Endodermal cell (in vitro differentiated cells): Measurements from ENCODE around the gene SLC25A47. TPM values are rescaled to one million over a fixed set of nuclear protein-coding genes. Genes with fewer than 3 reads are reported as not detected.
A peak's percentile ranks its signal among the peaks of the same experiment; 100 is the strongest.

Experiments
- DNase-seq: peaks from one replicate; pipeline ENCODE4 v3.0.0-alpha.2; 2017
- H3K27ac ChIP-seq: 2 replicates; pipeline ENCODE4 v1.5.1; 2013; ENCODE audit warnings: mild to moderate bottlenecking, low read depth, low read length, moderate library complexity
- H3K27me3 ChIP-seq: 2 replicates; pipeline ENCODE4 v1.6.1; 2013; ENCODE audit warnings: mild to moderate bottlenecking, low read length, moderate library complexity; ENCODE audit not compliant: insufficient read depth, control insufficient read depth, poor library complexity, severe bottlenecking
- H3K36me3 ChIP-seq: 2 replicates; pipeline ENCODE4 v1.7.0; 2013; ENCODE audit warnings: mild to moderate bottlenecking, low read length, moderate library complexity; ENCODE audit not compliant: control insufficient read depth, insufficient read depth
- H3K4me1 ChIP-seq: one replicate; pipeline ENCODE4 v1.7.0; 2013; ENCODE audit warnings: low read length; ENCODE audit not compliant: control insufficient read depth, insufficient read depth
- H3K4me3 ChIP-seq: 2 replicates; pipeline ENCODE4 v1.5.1; 2013; ENCODE audit warnings: mild to moderate bottlenecking, low read length, moderate library complexity
- H3K9ac ChIP-seq: 2 replicates; pipeline ENCODE4 v1.6.1; 2013; ENCODE audit warnings: mild to moderate bottlenecking, low read length, moderate library complexity; ENCODE audit not compliant: poor library complexity, severe bottlenecking; ENCODE audit errors: extremely low read depth
- H3K9me3 ChIP-seq: 2 replicates; pipeline ENCODE4 v1.6.1; 2013; ENCODE audit warnings: mild to moderate bottlenecking, low read length, moderate library complexity; ENCODE audit not compliant: control insufficient read depth
- H3K27ac Mint-ChIP-seq: 2 replicates; pipeline ENCODE4 v1.8.0; 2020; ENCODE audit warnings: mixed read lengths
- H3K27me3 Mint-ChIP-seq: 2 replicates; pipeline ENCODE4 v1.8.0; 2021; ENCODE audit warnings: mild to moderate bottlenecking, mixed read lengths; ENCODE audit not compliant: insufficient read depth
- H3K36me3 Mint-ChIP-seq: 2 replicates; pipeline ENCODE4 v1.8.0; 2020; ENCODE audit warnings: low read depth, mixed read lengths
- H3K4me1 Mint-ChIP-seq: 2 replicates; pipeline ENCODE4 v1.8.0; 2020; ENCODE audit warnings: mixed read lengths
- H3K4me3 Mint-ChIP-seq: 2 replicates; pipeline ENCODE4 v1.8.0; 2020; ENCODE audit warnings: mild to moderate bottlenecking, moderate library complexity, mixed read lengths
- H3K9me3 Mint-ChIP-seq: 2 replicates; pipeline ENCODE4 v1.8.0; 2020; ENCODE audit warnings: mild to moderate bottlenecking, mixed read lengths
- WGBS, 2 experiments: methylation state at CpG; one replicate each; pipeline versions ENCODE4 v1.1.5 to v1.1.7; 2013; ENCODE audit warnings: missing lambda C conversion rate in 2 of 2, mixed read lengths in 1 of 2; ENCODE audit not compliant: insufficient coverage in 1 of 2, insufficient read length in 1 of 2; 5-methylcytosine and 5-hydroxymethylcytosine counted together
- total RNA-seq, 2 donors: library from RNA; stranded (reverse); fragmentation: NEBNext Ultra II Directional in 1 of 2; extraction: Animal tissue kit (Norgen Biotek cat#: 25700) in 1 of 2; gene quantifications; 2 replicates in 1 of 2; 3 replicates in 1 of 2; pipeline ENCODE4 v1.2.1, GENCODE V29; 2021
- TF ChIP-seq, protein P1 (sequence below): fragments of 200-600 bp; sonication (generic); conservative IDR thresholded peaks from 2 replicates; pipeline ENCODE4 v1.5.0; 2021; ENCODE audit warnings: antibody characterized with exemption, mild to moderate bottlenecking

SLC25A47 gene
- total RNA-seq, 2 donors from 2014 or later = not detected

DNA sequence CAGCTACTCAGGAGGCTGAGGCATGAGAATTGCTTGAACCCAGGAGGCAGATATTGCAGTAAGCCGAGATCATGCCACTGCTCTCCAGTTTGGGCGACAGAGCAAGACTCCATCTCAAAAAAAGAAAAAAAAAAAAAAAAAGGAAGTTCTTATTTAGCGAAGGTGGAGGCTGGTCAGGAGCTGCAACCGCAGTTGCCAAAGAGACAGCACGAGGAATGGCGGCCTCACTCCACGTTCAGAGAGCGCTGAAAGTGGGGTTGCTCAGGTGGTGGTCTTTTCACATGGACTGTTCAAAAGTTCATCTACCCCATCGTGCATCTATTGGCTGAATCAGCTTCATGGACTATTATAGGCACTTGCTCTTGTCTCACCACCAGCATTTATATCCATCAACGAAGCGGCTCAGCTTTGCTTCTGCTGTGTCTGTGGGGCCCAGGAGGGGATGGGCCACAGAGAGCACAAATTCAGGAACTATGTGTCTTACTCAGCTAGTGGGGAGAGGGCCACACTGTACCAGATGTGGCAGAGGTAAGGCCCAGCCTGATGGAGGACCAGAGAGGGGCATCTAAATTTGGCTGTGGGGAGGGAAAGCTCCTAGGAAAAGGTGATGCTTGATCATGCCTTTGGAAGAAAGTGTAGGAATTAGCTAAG, 27.3 kb downstream of the SLC25A47 start:
- Mint-ChIP-seq H3K9me3 (peaks cover 2% of the 10 kb centered on the region), H3K27ac (peak overlapping the region; percentile 1), H3K4me1 (peaks cover 32% of the 10 kb centered on the region), H3K27me3 (no peaks in the 10 kb centered on the region), H3K36me3 (peaks cover 69% of the 10 kb centered on the region), H3K4me3 (no peak overlapping the region)
- 95 to 98% methylated on average over 8 to 11 of the region's 11 CpGs for WGBS, 2 experiments
- no peak overlapping the region for H3K27ac ChIP-seq
- H3K36me3 ChIP-seq = peaks cover 93% of the 10 kb centered on the region
- DNase-seq = no peak
- H3K9ac ChIP-seq = no peak overlapping the region
- TF ChIP-seq, protein P1, sequence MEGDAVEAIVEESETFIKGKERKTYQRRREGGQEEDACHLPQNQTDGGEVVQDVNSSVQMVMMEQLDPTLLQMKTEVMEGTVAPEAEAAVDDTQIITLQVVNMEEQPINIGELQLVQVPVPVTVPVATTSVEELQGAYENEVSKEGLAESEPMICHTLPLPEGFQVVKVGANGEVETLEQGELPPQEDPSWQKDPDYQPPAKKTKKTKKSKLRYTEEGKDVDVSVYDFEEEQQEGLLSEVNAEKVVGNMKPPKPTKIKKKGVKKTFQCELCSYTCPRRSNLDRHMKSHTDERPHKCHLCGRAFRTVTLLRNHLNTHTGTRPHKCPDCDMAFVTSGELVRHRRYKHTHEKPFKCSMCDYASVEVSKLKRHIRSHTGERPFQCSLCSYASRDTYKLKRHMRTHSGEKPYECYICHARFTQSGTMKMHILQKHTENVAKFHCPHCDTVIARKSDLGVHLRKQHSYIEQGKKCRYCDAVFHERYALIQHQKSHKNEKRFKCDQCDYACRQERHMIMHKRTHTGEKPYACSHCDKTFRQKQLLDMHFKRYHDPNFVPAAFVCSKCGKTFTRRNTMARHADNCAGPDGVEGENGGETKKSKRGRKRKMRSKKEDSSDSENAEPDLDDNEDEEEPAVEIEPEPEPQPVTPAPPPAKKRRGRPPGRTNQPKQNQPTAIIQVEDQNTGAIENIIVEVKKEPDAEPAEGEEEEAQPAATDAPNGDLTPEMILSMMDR = no peak
- H3K9me3 ChIP-seq = peaks cover 5% of the 10 kb centered on the region
- no peak overlapping the region for H3K4me3 ChIP-seq
- no peaks in the 10 kb centered on the region for H3K27me3 ChIP-seq
- H3K4me1 ChIP-seq = peaks cover 20% of the 10 kb centered on the region

DNA sequence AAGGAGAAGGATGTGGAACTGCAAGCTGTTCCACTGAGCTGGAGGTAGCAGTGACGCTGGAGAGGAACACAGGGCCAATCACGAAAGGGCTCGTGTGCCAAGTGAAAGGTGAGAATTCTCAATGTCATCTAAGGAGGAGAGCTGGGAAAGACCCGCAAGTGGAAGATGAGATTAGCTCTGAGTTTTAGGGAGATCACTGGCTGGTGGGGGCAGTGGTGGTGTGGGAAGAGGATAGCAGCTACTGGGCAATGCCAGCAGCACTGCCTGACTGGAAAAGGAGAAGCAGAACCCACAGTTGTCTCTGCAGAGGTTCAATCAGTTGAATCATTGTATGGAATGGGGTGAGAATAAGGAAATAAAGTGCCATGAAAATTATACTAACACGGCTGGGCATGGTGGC, 27.8 kb downstream of the SLC25A47 start:
- DNase-seq = no peak
- Histone ChIP-seq H3K9me3 (peaks cover 5% of the 10 kb centered on the region), H3K4me1 (peaks cover 17% of the 10 kb centered on the region), H3K4me3 (no peak overlapping the region), H3K36me3 (peaks cover 94% of the 10 kb centered on the region), H3K9ac (no peak overlapping the region), H3K27me3 (no peaks in the 10 kb centered on the region), H3K27ac (no peak overlapping the region)
- no peaks in the 10 kb centered on the region for H3K9me3 Mint-ChIP-seq
- no peak overlapping the region for H3K4me3 Mint-ChIP-seq
- TF ChIP-seq, protein P1 = no peak
- H3K27me3 Mint-ChIP-seq = no peaks in the 10 kb centered on the region
- 93 to 96% methylated on average over 5 of the region's 5 CpGs for WGBS, 2 experiments
- H3K4me1 Mint-ChIP-seq = peaks cover 28% of the 10 kb centered on the region
- H3K27ac Mint-ChIP-seq = peak overlapping the region; percentile 1
- H3K36me3 Mint-ChIP-seq = peaks cover 71% of the 10 kb centered on the region

DNA sequence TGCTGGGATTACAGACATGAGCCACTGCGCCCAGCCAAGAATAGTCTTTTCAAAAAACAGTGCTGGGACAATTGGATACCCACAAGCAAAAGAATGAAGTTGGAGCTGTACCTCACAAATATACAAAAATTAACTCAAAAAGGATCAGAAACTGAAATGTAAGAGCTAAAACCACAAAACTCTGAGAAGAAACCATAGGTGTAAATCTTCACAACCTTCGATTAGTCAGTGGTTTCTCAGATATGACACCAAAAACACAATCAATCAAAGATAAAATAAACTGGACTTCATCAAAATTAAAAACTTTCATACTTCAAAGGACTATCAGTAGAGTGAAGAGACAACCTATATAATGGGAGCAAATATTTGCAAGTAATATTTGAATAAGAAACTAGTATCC, 35.3 kb downstream of the SLC25A47 start:
- 95 to 100% methylated on average over 1 to 2 of the region's 2 CpGs for WGBS, 2 experiments
- no peaks in the 10 kb centered on the region for H3K27me3 ChIP-seq
- H3K4me1 ChIP-seq = peaks cover 14% of the 10 kb centered on the region
- peaks cover 20% of the 10 kb centered on the region for H3K9me3 ChIP-seq
- H3K4me3 ChIP-seq = no peak overlapping the region
- TF ChIP-seq, protein P1 = no peak
- Mint-ChIP-seq H3K4me1 (peaks cover 13% of the 10 kb centered on the region), H3K9me3 (peaks cover 10% of the 10 kb centered on the region), H3K4me3 (no peak overlapping the region), H3K27me3 (no peaks in the 10 kb centered on the region), H3K27ac (no peak overlapping the region), H3K36me3 (peaks cover 72% of the 10 kb centered on the region)
- no peak overlapping the region for H3K27ac ChIP-seq
- DNase-seq = no peak
- peaks cover 94% of the 10 kb centered on the region for H3K36me3 ChIP-seq
- no peak overlapping the region for H3K9ac ChIP-seq
